Neural cell (in vitro differentiated cells): Measurements from ENCODE around the gene GMEB2. TPM values are rescaled to one million over a fixed set of nuclear protein-coding genes. Genes with fewer than 3 reads are reported as not detected.
A peak's percentile ranks its signal among the peaks of the same experiment; 100 is the strongest.
"Not testable (repeated sequence)": the region's sequence is repeated elsewhere in the genome, so short reads cannot be mapped to it uniquely, and the experiment has no call there.

Experiments used
- H2AFZ ChIP-seq: fragments of 200-600, 300-800 bp; sonication (generic), shearing (Covaris generic); 2 replicates; pipeline ENCODE4 v1.6.0; 2014; ENCODE audit warnings: low read depth, mild to moderate bottlenecking, antibody characterized with exemption, low read length, moderate library complexity
- H3F3A ChIP-seq: fragments of 200-600 bp; shearing (Covaris generic); 2 replicates; pipeline ENCODE4 v1.6.1; 2016; ENCODE audit warnings: mild to moderate bottlenecking, moderate library complexity, mixed read lengths, antibody characterized with exemption, low read length; ENCODE audit not compliant: insufficient read depth, poor library complexity, severe bottlenecking
- H3K27ac ChIP-seq: fragments of 200-600, 300-800 bp; sonication (generic), shearing (Covaris generic); 2 replicates; pipeline ENCODE4 v1.5.1; 2014; ENCODE audit warnings: mild to moderate bottlenecking, low read length, moderate library complexity
- H3K27me3 ChIP-seq: fragments of 300-800, 200-600 bp; sonication (generic), shearing (Covaris generic); 2 replicates; pipeline ENCODE4 v1.6.0; 2014; ENCODE audit warnings: mild to moderate bottlenecking, low read depth, low read length, moderate library complexity; ENCODE audit not compliant: insufficient read depth
- H3K36me3 ChIP-seq: fragments of 300-800, 200-600 bp; sonication (generic), shearing (Covaris generic); 2 replicates; pipeline ENCODE4 v1.5.1; 2014; ENCODE audit warnings: mild to moderate bottlenecking, antibody characterized with exemption, low read length, moderate library complexity; ENCODE audit not compliant: insufficient read depth
- H3K4me2 ChIP-seq: fragments of 300-800, 200-600 bp; sonication (generic), shearing (Covaris generic); 2 replicates; pipeline ENCODE4 v1.6.0; 2014; ENCODE audit warnings: mild to moderate bottlenecking, low read length
- H3K4me3 ChIP-seq: fragments of 300-800, 200-600 bp; sonication (generic), shearing (Covaris generic); 2 replicates; pipeline ENCODE4 v1.5.1; 2014; ENCODE audit warnings: mild to moderate bottlenecking, low read length, moderate library complexity
- H3K79me2 ChIP-seq: fragments of 200-600 bp; shearing (Covaris generic); replicated peaks from 2 replicates; pipeline ENCODE4 v1.6.0; 2014; ENCODE audit warnings: mild to moderate bottlenecking, low read length, moderate library complexity; ENCODE audit not compliant: insufficient read depth
- H3K9ac ChIP-seq: fragments of 300-800, 200-600 bp; sonication (generic), shearing (Covaris generic); 2 replicates; pipeline ENCODE4 v1.6.1; 2016; ENCODE audit warnings: mild to moderate bottlenecking, low read length, mixed read lengths
- H3K9me2 ChIP-seq: fragments of 200-600 bp; shearing (Covaris generic); 2 replicates; pipeline ENCODE4 v1.6.1; 2016; ENCODE audit warnings: mild to moderate bottlenecking, low read length, mixed read lengths; ENCODE audit not compliant: insufficient read depth
- H3K9me3 ChIP-seq: fragments of 200-600, 300-800 bp; sonication (generic), shearing (Covaris generic); 2 replicates; pipeline ENCODE4 v1.6.1; 2016; ENCODE audit warnings: mild to moderate bottlenecking, mixed run types, low read length, moderate library complexity, mixed read lengths
- H4K20me1 ChIP-seq: fragments of 200-600 bp; shearing (Covaris generic); 2 replicates; pipeline ENCODE4 v1.6.1; 2016; ENCODE audit warnings: mild to moderate bottlenecking, mixed run types; ENCODE audit not compliant: insufficient read depth
- EP300 ChIP-seq: fragments of 450-650 bp; conservative IDR thresholded peaks from 2 replicates; pipeline ENCODE4 v1.6.1; 2014; ENCODE audit warnings: antibody characterized with exemption, mild to moderate bottlenecking, moderate library complexity; ENCODE audit not compliant: poor library complexity, severe bottlenecking
- EZH2 ChIP-seq: fragments of 200-600, 300-800 bp; shearing (Covaris generic), sonication (generic); IDR thresholded peaks from 2 replicates; pipeline ENCODE4 v1.6.1; 2014; ENCODE audit warnings: antibody characterized with exemption, low read length, borderline replicate concordance, mild to moderate bottlenecking; ENCODE audit not compliant: insufficient read depth, poor library complexity, severe bottlenecking
- MXI1 ChIP-seq: fragments of 450-650 bp; conservative IDR thresholded peaks from 2 replicates; pipeline ENCODE4 v1.6.1; 2014; ENCODE audit warnings: antibody characterized with exemption, mild to moderate bottlenecking; ENCODE audit not compliant: poor library complexity, severe bottlenecking
- POLR2AphosphoS5 ChIP-seq: IDR thresholded peaks from 2 replicates; pipeline ENCODE4 v1.6.1; 2012
- RAD21 ChIP-seq: fragments of 450-650 bp; conservative IDR thresholded peaks from 2 replicates; pipeline ENCODE4 v1.6.1; 2014; ENCODE audit warnings: antibody characterized with exemption, mild to moderate bottlenecking, moderate library complexity
- SMC3 ChIP-seq: fragments of 450-650 bp; conservative IDR thresholded peaks from 2 replicates; pipeline ENCODE4 v1.6.1; 2014; ENCODE audit warnings: antibody characterized with exemption, mild to moderate bottlenecking, moderate library complexity; ENCODE audit not compliant: poor library complexity
- TAF1 ChIP-seq: IDR thresholded peaks from 2 replicates; pipeline ENCODE4 v1.6.1; 2012; ENCODE audit warnings: low read depth
- polyA plus RNA-seq: library from polyadenylated mRNA; depleted of rRNA; stranded (reverse); fragments of >200 nt; gene quantifications from 2 replicates; pipeline ENCODE4 v1.2.3, GENCODE V29; 2014
- TF ChIP-seq, protein P1 (sequence below): fragments of 450-650 bp; IDR thresholded peaks from 2 replicates; pipeline ENCODE4 v1.5.1; 2014; ENCODE audit warnings: antibody characterized with exemption, mild to moderate bottlenecking, moderate library complexity; ENCODE audit not compliant: poor library complexity, severe bottlenecking
- TF ChIP-seq, protein P2 (sequence below): IDR thresholded peaks from 2 replicates; pipeline ENCODE4 v1.6.1; 2012; ENCODE audit warnings: borderline replicate concordance

GMEB2 gene
- polyA plus RNA-seq, 1 donor from 2014 or later = 13.7 TPM

DNA sequence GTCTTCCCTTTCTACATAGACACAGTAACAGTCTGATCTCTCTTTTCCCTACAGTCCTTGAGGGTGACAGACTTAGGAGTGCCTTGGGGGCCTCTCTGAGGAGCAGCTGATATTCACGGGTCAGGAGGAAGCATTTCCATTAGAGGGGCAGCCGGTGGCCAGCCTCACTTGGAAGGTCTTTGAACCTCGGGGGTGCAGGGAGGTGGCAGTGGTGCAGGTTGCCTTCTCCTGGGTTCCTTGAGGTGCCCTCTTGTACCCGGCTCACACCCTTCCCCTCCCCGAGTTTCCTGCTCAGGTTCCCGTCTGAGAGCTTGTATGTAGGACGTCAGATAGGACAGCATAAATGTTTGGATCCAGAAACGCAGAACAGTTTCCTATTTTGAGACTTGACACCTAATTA is 33.7 kb upstream of the GMEB2 start:
- no peaks in the 10 kb centered on the region for H3F3A ChIP-seq
- no peaks in the 10 kb centered on the region for H3K9me2 ChIP-seq
- no peaks in the 10 kb centered on the region for H3K79me2 ChIP-seq
- TF ChIP-seq, protein P1, sequence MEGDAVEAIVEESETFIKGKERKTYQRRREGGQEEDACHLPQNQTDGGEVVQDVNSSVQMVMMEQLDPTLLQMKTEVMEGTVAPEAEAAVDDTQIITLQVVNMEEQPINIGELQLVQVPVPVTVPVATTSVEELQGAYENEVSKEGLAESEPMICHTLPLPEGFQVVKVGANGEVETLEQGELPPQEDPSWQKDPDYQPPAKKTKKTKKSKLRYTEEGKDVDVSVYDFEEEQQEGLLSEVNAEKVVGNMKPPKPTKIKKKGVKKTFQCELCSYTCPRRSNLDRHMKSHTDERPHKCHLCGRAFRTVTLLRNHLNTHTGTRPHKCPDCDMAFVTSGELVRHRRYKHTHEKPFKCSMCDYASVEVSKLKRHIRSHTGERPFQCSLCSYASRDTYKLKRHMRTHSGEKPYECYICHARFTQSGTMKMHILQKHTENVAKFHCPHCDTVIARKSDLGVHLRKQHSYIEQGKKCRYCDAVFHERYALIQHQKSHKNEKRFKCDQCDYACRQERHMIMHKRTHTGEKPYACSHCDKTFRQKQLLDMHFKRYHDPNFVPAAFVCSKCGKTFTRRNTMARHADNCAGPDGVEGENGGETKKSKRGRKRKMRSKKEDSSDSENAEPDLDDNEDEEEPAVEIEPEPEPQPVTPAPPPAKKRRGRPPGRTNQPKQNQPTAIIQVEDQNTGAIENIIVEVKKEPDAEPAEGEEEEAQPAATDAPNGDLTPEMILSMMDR = no peak
- TF ChIP-seq EP300 = no peak
- no peak for TF ChIP-seq MXI1
- TF ChIP-seq, protein P2, sequence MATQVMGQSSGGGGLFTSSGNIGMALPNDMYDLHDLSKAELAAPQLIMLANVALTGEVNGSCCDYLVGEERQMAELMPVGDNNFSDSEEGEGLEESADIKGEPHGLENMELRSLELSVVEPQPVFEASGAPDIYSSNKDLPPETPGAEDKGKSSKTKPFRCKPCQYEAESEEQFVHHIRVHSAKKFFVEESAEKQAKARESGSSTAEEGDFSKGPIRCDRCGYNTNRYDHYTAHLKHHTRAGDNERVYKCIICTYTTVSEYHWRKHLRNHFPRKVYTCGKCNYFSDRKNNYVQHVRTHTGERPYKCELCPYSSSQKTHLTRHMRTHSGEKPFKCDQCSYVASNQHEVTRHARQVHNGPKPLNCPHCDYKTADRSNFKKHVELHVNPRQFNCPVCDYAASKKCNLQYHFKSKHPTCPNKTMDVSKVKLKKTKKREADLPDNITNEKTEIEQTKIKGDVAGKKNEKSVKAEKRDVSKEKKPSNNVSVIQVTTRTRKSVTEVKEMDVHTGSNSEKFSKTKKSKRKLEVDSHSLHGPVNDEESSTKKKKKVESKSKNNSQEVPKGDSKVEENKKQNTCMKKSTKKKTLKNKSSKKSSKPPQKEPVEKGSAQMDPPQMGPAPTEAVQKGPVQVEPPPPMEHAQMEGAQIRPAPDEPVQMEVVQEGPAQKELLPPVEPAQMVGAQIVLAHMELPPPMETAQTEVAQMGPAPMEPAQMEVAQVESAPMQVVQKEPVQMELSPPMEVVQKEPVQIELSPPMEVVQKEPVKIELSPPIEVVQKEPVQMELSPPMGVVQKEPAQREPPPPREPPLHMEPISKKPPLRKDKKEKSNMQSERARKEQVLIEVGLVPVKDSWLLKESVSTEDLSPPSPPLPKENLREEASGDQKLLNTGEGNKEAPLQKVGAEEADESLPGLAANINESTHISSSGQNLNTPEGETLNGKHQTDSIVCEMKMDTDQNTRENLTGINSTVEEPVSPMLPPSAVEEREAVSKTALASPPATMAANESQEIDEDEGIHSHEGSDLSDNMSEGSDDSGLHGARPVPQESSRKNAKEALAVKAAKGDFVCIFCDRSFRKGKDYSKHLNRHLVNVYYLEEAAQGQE = no peak
- TF ChIP-seq POLR2AphosphoS5 = no peak
- TF ChIP-seq TAF1 = no peak
- no peaks in the 10 kb centered on the region for H4K20me1 ChIP-seq
- no peak overlapping the region for H3K4me2 ChIP-seq
- H3K9me3 ChIP-seq = no peaks in the 10 kb centered on the region
- no peak overlapping the region for H3K9ac ChIP-seq
- no peak overlapping the region for H2AFZ ChIP-seq
- H3K4me3 ChIP-seq = no peak overlapping the region
- H3K27ac ChIP-seq = no peak overlapping the region
- H3K36me3 ChIP-seq = no peaks in the 10 kb centered on the region
- no peaks in the 10 kb centered on the region for H3K27me3 ChIP-seq

DNA sequence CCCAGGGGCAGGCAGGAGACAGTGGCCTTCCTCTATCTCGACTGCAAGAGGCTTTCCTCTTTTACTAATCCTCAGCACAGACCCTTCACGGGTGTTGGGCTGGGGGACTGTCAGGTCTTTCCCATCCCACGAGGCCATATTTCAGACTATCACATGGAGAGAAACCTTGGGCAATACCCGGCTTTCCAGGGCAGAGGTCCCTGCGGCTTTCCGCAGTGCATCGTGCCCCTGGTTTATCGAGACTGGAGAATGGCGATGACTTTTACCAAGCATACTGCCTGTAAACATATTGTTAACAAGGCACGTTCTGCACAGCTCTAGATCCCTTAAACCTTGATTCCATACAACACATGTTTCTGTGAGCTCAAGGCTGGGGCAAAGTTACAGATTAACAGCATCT is 33.3 kb upstream of the GMEB2 start:
- H2AFZ ChIP-seq, H4K20me1 ChIP-seq, H3K36me3 ChIP-seq, H3K9ac ChIP-seq, H3K79me2 ChIP-seq, H3K9me2 ChIP-seq, H3K27me3 ChIP-seq, H3K9me3 ChIP-seq, H3F3A ChIP-seq, H3K4me3 ChIP-seq, H3K27ac ChIP-seq, H3K4me2 ChIP-seq: not testable (repeated sequence)

DNA sequence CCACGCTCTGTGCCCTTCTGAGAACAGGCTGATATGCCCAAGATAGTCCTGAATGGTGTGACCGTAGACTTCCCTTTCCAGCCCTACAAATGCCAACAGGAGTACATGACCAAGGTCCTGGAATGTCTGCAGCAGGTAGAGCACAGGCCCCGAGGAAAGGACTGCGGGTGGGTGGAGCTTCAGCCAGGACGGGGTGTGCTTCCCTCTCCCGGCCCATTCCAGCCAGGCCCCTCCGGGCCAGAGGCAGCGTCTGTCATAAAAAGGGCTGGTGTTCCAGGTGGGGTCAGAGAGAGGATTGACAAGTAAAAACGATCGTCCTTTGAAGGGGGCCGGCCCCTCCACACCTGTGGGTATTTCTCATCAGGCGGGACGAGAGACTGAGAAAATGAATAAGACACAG is 32.5 kb upstream of the GMEB2 start:
- H3K27ac ChIP-seq = no peak overlapping the region
- no peaks in the 10 kb centered on the region for H3F3A ChIP-seq
- H3K9ac ChIP-seq = peak overlapping the region; percentile 64

More for the DNA sequence above, 32.5 kb upstream of the GMEB2 start:
- no peaks in the 10 kb centered on the region for H3K9me2 ChIP-seq
- no peaks in the 10 kb centered on the region for H3K9me3 ChIP-seq
- H3K4me3 ChIP-seq = peak overlapping the region; percentile 86
- no peaks in the 10 kb centered on the region for H3K27me3 ChIP-seq
- no peak overlapping the region for H2AFZ ChIP-seq
- peak overlapping the region; percentile 78 for H3K4me2 ChIP-seq
- no peak for TF ChIP-seq TAF1
- TF ChIP-seq EP300 = no peak
- TF ChIP-seq, protein P1 = no peak
- no peak for TF ChIP-seq EZH2
- TF ChIP-seq RAD21 = no peak
- TF ChIP-seq MXI1 = no peak
- TF ChIP-seq SMC3 = no peak
- TF ChIP-seq, protein P2 = no peak
- TF ChIP-seq POLR2AphosphoS5 = no peak
- H4K20me1 ChIP-seq = no peaks in the 10 kb centered on the region
- no peaks in the 10 kb centered on the region for H3K79me2 ChIP-seq
- H3K36me3 ChIP-seq = no peaks in the 10 kb centered on the region
